Right lobe of liver (tissue), 4 donors: ENCODE measurements around the gene MYBL2.

Experiments used
- POLR2A ChIP-seq: fragments of 450-650 bp; IDR thresholded peaks from one replicate; pipeline ENCODE4 v1.6.1; 2017; ENCODE audit warnings: antibody characterized with exemption, mild to moderate bottlenecking
- TF ChIP-seq, protein P1 (sequence below), 4 donors: fragments of 200-600 bp in 3 of 4; fragments of 450-650 bp in 1 of 4; IDR thresholded peaks; one replicate each; pipeline versions ENCODE4 v1.5.1 to v1.8.0; 2016 to 2022; ENCODE audit warnings: antibody characterized with exemption in 4 of 4, mild to moderate bottlenecking in 2 of 4
- donor health status: DM: no; HTN: no; CAD: no.
- donor health status: DM: no; HTN: no; CAD: no.
- donor health status: DM: no; HTN: yes; CAD: no.

DNA sequence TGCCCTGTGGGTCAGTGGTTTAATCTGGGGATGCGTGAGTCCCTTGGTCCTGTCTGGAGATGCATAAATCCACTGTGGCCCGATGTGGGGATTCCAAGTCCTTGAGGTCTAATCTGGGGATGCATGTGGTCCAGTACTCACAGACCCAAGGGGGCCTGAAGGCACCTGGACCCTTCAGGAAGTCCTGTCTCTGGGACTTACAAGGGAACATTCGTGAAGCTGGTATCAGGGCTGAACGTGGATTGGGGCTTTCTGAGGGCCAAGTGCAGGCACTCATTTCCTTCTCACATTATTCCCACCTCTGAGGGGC lies 85.1 kb downstream of the MYBL2 start:
- TF ChIP-seq, protein P1, sequence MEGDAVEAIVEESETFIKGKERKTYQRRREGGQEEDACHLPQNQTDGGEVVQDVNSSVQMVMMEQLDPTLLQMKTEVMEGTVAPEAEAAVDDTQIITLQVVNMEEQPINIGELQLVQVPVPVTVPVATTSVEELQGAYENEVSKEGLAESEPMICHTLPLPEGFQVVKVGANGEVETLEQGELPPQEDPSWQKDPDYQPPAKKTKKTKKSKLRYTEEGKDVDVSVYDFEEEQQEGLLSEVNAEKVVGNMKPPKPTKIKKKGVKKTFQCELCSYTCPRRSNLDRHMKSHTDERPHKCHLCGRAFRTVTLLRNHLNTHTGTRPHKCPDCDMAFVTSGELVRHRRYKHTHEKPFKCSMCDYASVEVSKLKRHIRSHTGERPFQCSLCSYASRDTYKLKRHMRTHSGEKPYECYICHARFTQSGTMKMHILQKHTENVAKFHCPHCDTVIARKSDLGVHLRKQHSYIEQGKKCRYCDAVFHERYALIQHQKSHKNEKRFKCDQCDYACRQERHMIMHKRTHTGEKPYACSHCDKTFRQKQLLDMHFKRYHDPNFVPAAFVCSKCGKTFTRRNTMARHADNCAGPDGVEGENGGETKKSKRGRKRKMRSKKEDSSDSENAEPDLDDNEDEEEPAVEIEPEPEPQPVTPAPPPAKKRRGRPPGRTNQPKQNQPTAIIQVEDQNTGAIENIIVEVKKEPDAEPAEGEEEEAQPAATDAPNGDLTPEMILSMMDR (IDR thresholded peaks at IDR 0.05), result no peak
- TF ChIP-seq POLR2A, result no peak
